ENCODE measurements around the gene FARS2.

Gene FARS2

DNA sequence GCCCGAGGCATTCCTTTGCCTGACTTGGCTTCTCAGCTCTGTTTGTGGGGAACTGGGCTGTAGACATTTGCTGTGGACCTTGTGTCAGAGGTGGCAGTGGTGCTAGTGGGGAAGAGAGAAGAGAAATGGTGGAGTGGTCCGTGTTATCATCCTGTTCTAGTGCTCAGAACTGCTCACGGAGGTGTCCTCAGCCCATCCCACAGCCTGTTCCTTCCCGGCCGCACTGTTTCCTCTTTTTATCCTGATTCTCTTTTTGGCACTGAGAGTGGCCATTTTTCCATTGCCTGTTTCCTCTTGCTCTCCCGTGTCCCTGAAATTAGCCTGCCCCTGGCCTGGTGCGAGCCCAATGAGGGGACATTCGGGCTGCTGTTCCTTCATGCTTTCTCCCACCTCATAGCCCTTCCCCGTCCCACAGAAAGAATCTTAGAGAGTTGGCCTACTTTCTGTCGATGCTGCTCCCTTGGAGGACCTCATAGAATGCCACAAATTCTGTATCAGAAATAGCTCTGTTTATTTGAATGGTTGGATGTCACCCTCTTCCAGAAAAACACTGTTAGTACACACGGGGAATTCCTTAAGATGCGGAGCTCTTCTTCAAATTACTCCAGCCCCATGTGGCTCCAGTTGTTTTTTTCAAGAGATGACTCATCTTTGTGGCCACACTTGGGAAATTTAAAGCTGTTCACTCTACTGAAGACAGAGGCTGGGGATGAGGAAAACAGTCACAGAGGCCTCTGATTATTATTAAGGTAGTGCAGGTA is 26.1 kb downstream of the FARS2 start (continued):
- TF ChIP-seq, protein P1, sequence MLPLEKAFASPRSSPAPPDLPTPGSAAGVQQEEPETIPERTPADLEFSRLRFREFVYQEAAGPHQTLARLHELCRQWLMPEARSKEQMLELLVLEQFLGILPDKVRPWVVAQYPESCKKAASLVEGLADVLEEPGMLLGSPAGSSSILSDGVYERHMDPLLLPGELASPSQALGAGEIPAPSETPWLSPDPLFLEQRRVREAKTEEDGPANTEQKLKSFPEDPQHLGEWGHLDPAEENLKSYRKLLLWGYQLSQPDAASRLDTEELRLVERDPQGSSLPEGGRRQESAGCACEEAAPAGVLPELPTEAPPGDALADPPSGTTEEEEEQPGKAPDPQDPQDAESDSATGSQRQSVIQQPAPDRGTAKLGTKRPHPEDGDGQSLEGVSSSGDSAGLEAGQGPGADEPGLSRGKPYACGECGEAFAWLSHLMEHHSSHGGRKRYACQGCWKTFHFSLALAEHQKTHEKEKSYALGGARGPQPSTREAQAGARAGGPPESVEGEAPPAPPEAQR (tag by site-specific recombination; IDR thresholded peaks at IDR 0.05), result no peak
- TF ChIP-seq, protein P2, sequence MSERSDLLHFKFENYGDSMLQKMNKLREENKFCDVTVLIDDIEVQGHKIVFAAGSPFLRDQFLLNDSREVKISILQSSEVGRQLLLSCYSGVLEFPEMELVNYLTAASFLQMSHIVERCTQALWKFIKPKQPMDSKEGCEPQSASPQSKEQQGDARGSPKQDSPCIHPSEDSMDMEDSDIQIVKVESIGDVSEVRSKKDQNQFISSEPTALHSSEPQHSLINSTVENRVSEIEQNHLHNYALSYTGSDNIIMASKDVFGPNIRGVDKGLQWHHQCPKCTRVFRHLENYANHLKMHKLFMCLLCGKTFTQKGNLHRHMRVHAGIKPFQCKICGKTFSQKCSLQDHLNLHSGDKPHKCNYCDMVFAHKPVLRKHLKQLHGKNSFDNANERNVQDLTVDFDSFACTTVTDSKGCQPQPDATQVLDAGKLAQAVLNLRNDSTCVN (tag by site-specific recombination; optimal IDR thresholded peaks at IDR 0.05), result no peak
- TF ChIP-seq KLF10 (tag by site-specific recombination; IDR thresholded peaks at IDR 0.05) (no peak), ZBTB7A (tag by site-specific recombination; IDR thresholded peaks at IDR 0.05; ENCODE audit: low read depth) (no peak), ZNF561 (tag by site-specific recombination; IDR thresholded peaks at IDR 0.05; ENCODE audit: borderline replicate concordance) (no peak), ZNF670 (tag by site-specific recombination; IDR thresholded peaks at IDR 0.05; ENCODE audit: low read depth) (no peak), ZNF354C (tag by site-specific recombination; IDR thresholded peaks at IDR 0.05; ENCODE audit: borderline replicate concordance, low read depth) (no peak), ZBTB21 (tag by site-specific recombination; IDR thresholded peaks at IDR 0.05) (no peak), ZNF292 (tag by site-specific recombination; IDR thresholded peaks at IDR 0.05; ENCODE audit: borderline replicate concordance, low read depth) (no peak), ZNF768 (tag by site-specific recombination; IDR thresholded peaks at IDR 0.05) (no peak), ZNF747 (tag by site-specific recombination; IDR thresholded peaks at IDR 0.05) (no peak)
- TF ChIP-seq, protein P3, sequence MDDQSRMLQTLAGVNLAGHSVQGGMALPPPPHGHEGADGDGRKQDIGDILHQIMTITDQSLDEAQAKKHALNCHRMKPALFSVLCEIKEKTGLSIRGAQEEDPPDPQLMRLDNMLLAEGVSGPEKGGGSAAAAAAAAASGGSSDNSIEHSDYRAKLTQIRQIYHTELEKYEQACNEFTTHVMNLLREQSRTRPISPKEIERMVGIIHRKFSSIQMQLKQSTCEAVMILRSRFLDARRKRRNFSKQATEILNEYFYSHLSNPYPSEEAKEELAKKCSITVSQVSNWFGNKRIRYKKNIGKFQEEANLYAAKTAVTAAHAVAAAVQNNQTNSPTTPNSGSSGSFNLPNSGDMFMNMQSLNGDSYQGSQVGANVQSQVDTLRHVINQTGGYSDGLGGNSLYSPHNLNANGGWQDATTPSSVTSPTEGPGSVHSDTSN (CRISPR knock-in tag; IDR thresholded peaks at IDR 0.05), result no peak
- TF ChIP-seq, protein P4, sequence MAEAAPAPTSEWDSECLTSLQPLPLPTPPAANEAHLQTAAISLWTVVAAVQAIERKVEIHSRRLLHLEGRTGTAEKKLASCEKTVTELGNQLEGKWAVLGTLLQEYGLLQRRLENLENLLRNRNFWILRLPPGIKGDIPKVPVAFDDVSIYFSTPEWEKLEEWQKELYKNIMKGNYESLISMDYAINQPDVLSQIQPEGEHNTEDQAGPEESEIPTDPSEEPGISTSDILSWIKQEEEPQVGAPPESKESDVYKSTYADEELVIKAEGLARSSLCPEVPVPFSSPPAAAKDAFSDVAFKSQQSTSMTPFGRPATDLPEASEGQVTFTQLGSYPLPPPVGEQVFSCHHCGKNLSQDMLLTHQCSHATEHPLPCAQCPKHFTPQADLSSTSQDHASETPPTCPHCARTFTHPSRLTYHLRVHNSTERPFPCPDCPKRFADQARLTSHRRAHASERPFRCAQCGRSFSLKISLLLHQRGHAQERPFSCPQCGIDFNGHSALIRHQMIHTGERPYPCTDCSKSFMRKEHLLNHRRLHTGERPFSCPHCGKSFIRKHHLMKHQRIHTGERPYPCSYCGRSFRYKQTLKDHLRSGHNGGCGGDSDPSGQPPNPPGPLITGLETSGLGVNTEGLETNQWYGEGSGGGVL (tag by site-specific recombination; IDR thresholded peaks at IDR 0.05), result no peak

DNA sequence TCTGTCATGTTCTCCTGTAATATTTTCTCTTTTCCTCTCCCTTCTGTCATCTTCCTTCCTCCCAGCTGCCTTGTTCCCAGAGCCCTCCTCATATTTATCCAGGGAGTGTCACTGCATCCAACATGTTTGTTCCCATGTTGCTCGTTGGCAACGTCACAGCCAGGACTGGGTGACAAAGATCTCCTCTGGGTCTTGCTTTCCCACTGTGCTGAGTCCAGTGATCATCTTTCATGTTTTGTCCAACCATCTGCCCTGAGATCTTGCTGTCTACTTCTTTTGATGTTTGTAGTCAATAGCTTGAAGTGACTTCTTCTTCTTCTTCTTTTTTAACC is 26.6 kb downstream of the FARS2 start:
- H3K4me1 ChIP-seq (ENCODE audit: control insufficient read depth, insufficient read depth, low read length), result peaks cover 2% of the 10 kb centered on the region; the same call in 1 of the 2 replicates
- CTCF ChIA-PET, result interaction anchor here (0.6 to 1.0 kb wide), 2 partner anchors 14 to 660 kb away, joined by 3 read pairs; no protein-coding TSS in a partner anchor
- H3K36me3 ChIP-seq (ENCODE audit: control insufficient read depth in 2 of 2, insufficient read depth in 1 of 2, low read length in 2 of 2), result no peaks in the 10 kb centered on the region
- H3K4me3 ChIP-seq (ENCODE audit: low read depth, low read length), result no peak overlapping the region
- POLR2A ChIA-PET, result interaction anchor here (0.6 to 0.9 kb wide), 2 partner anchors 8 to 969 kb away, joined by 3 to 7 read pairs; no protein-coding TSS in a partner anchor
- TF ChIP-seq ZNF140 (tag by site-specific recombination; IDR thresholded peaks at IDR 0.05) (no peak), GLI2 (tag by site-specific recombination; IDR thresholded peaks at IDR 0.05; ENCODE audit: borderline replicate concordance, low read depth) (no peak), ZNF830 (tag by site-specific recombination; IDR thresholded peaks at IDR 0.05; ENCODE audit: low read depth) (no peak), ZFP41 (tag by site-specific recombination; IDR thresholded peaks at IDR 0.05; ENCODE audit: borderline replicate concordance) (no peak), HOXA7 (CRISPR knock-in tag; IDR thresholded peaks at IDR 0.05; ENCODE audit: borderline replicate concordance) (no peak), ZFP37 (tag by site-specific recombination; IDR thresholded peaks at IDR 0.05) (no peak), ZNF792 (tag by site-specific recombination; IDR thresholded peaks at IDR 0.05) (no peak), KLF7 (tag by site-specific recombination; IDR thresholded peaks at IDR 0.05; ENCODE audit: borderline replicate concordance) (no peak)
- TF ChIP-seq, protein P5, sequence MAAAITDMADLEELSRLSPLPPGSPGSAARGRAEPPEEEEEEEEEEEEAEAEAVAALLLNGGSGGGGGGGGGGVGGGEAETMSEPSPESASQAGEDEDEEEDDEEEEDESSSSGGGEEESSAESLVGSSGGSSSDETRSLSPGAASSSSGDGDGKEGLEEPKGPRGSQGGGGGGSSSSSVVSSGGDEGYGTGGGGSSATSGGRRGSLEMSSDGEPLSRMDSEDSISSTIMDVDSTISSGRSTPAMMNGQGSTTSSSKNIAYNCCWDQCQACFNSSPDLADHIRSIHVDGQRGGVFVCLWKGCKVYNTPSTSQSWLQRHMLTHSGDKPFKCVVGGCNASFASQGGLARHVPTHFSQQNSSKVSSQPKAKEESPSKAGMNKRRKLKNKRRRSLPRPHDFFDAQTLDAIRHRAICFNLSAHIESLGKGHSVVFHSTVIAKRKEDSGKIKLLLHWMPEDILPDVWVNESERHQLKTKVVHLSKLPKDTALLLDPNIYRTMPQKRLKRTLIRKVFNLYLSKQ (tag by site-specific recombination; IDR thresholded peaks at IDR 0.05; ENCODE audit: borderline replicate concordance), result no peak
- TF ChIP-seq, protein P6, sequence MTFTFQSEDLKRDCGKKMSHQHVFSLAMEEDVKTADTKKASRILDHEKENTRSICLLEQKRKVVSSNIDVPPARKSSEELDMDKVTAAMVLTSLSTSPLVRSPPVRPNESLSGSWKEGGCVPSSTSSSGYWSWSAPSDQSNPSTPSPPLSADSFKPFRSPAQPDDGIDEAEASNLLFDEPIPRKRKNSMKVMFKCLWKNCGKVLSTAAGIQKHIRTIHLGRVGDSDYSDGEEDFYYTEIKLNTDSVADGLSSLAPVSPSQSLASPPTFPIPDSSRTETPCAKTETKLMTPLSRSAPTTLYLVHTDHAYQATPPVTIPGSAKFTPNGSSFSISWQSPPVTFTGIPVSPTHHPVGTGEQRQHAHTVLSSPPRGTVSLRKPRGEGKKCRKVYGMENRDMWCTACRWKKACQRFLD (tag by site-specific recombination; IDR thresholded peaks at IDR 0.05), result no peak
- no peaks in the 10 kb centered on the region for H3K9me3 ChIP-seq (ENCODE audit: control insufficient read depth, insufficient read depth, low read depth, low read length)
- no peak overlapping the region for H3K27ac ChIP-seq (ENCODE audit: extremely low read depth, low read depth, low read length)
